ENCODE results near the gene SEC22A. TPM values are rescaled to one million over a fixed set of nuclear protein-coding genes. Genes with fewer than 3 reads are reported as not detected.

SEC22A gene
- total and polyA plus RNA-seq, 2 of the 8 experiments (the other 6 are each of a cell fraction or from before 2014, with no cell fraction given): 10.6 to 17.1 TPM

GRCh38 chr3:123314359-123315270, 112.9 kb downstream of the SEC22A start:
- Histone ChIP-seq H3K23ac (ENCODE audit: insufficient read length) (no peak overlapping the region), H3K36me3 (ENCODE audit: control insufficient read depth in 2 of 4, insufficient read depth in 4 of 4, low read length in 3 of 4) (no peaks in the 10 kb centered on the region; a peak in 1 of 8 replicates), H3K18ac (ENCODE audit: extremely low read depth, low read length) (peak overlapping the region; percentile 98), H3K27me3 (replicated peaks in 1 of 4; ENCODE audit: control insufficient read depth in 3 of 4, extremely low read depth in 1 of 4, insufficient read depth in 3 of 4, low read length in 3 of 4) (no peaks in the 10 kb centered on the region; a peak in 1 of 7 replicates), H3K23me2 (ENCODE audit: low read depth, low read length) (peaks cover 10% of the 10 kb centered on the region; the same call in 1 of the 2 replicates), H2BK15ac (ENCODE audit: low read length) (peak overlapping the region; percentile 98; the same call in 1 of the 2 replicates), H3K56ac (replicated peaks; ENCODE audit: insufficient read length, low read depth, low read length) (peak overlapping the region; percentile 35), H3K4ac (replicated peaks; ENCODE audit: insufficient read length, low read depth, low read length) (peak overlapping the region; percentile 69), H4K8ac (ENCODE audit: extremely low read depth, insufficient read depth, low read length) (peak overlapping the region; percentile 35), H3K4me2 (ENCODE audit: insufficient read depth in 1 of 2, low read depth in 2 of 2, low read length in 2 of 2) (peak overlapping the region; percentile 63 to 66), H2AK5ac (ENCODE audit: low read depth, low read length) (peak overlapping the region; percentile 94; the same call in 1 of the 2 replicates), H3K9ac (replicated peaks in 1 of 4; ENCODE audit: extremely low read depth in 1 of 4, low read depth in 3 of 4, low read length in 3 of 4) (peak overlapping the region in 1 of 4 experiments; percentile 10; a peak in 2 of 7 replicates), H3K14ac (ENCODE audit: insufficient read length) (peak overlapping the region; percentile 1), H4K20me1 (replicated peaks in 1 of 2; ENCODE audit: control insufficient read depth in 1 of 2, insufficient read depth in 2 of 2, low read length in 2 of 2) (no peaks in the 10 kb centered on the region), H2BK5ac (ENCODE audit: low read depth, low read length) (peak overlapping the region; percentile 97), H3K4me1 (replicated peaks in 1 of 4; ENCODE audit: control insufficient read depth in 3 of 4, insufficient read depth in 4 of 4, low read length in 3 of 4) (peaks cover 25 to 60% (median 37%) of the 10 kb centered on the region in 4 experiments), H2BK20ac (ENCODE audit: low read length) (peak overlapping the region; percentile 96), H2BK12ac (ENCODE audit: low read depth, low read length) (peak overlapping the region; percentile 7), H3K4me3 (ENCODE audit: extremely low read depth in 1 of 4, insufficient read depth in 2 of 4, low read depth in 3 of 4, low read length in 4 of 4) (peak overlapping the region in 3 of 4 experiments; percentile 20 to 50 (median 33); a peak in 7 of 8 replicates), H3K79me1 (ENCODE audit: low read depth, low read length) (0 out of 2 replicates have a peak, but pooled peaks cover 2% of the 10 kb centered on the region), H2AFZ (ENCODE audit: low read length) (no peak overlapping the region), H3K27ac (ENCODE audit: low read depth, low read length) (peak overlapping the region; percentile 78; the same call in 1 of the 2 replicates), H4K5ac (ENCODE audit: insufficient read length, low read depth, low read length) (peak overlapping the region; percentile 82), H3K9me3 (ENCODE audit: insufficient read depth in 2 of 2, low read depth in 1 of 2, low read length in 1 of 2) (no peaks in the 10 kb centered on the region), H4K91ac (replicated peaks; ENCODE audit: insufficient read length, low read length) (peak overlapping the region; percentile 100), H2BK120ac (replicated peaks; ENCODE audit: low read depth, low read length) (peak overlapping the region; percentile 38), H3K79me2 (ENCODE audit: control insufficient read depth in 1 of 2, insufficient read depth in 2 of 2, low read length in 2 of 2) (peaks cover 0 to 27% of the 10 kb centered on the region in 2 experiments; a peak in 2 of 4 replicates)
- POLR2A ChIA-PET (ENCODE audit: partially characterized antibody): interaction anchor here (1.0 to 3.7 kb wide), 17 partner anchors 9 to 338 kb away, joined by 3 to 35 read pairs (median 4); partner anchors contain the start of genes ADCY5 and SEC22A
- DNase-seq (ENCODE audit: low read depth in 1 of 2, low spot score in 2 of 2) (peak; percentile 90 to 93), FAIRE-seq (peak; percentile 98)
- WGBS, 2 experiments (ENCODE audit: extremely low coverage in 1 of 2, insufficient coverage in 1 of 2, insufficient read length in 1 of 2, insufficient replicate concordance in 2 of 2, low coverage in 1 of 2, low lambda C conversion rate in 2 of 2, missing lambda C conversion rate in 1 of 2): 12% methylated on average over 14 of the region's 14 CpGs; no CpG with 5 or more reads in 1 of the 2 experiments
- CTCF ChIA-PET (ENCODE audit: partially characterized antibody): interaction anchor here (0.6 to 3.8 kb wide), 27 partner anchors 8 to 1246 kb away, joined by 3 to 39 read pairs (median 4); partner anchors contain the start of gene ADCY5
- TF ChIP-seq CREB1 (IDR thresholded peaks at IDR 0.05) (peak; percentile 59), POLR2AphosphoS5 (IDR thresholded peaks at IDR 0.05; ENCODE audit: low read depth, low read length) (no peak), ATF3 (IDR thresholded peaks at IDR 0.05; ENCODE audit: insufficient read depth, low read depth, low read length) (no peak), EP300 (IDR thresholded peaks at IDR 0.05; ENCODE audit: borderline replicate concordance in 1 of 2, low read depth in 2 of 2, low read length in 2 of 2) (peak in 1 of 2 experiments; percentile 91; a peak in 1 of 3 replicates), SP2 (IDR thresholded peaks at IDR 0.05; ENCODE audit: low read length) (no peak), YY1 (IDR thresholded peaks at IDR 0.05; ENCODE audit: low read depth, low read length) (peak; percentile 63)
- TF ChIP-seq, protein P1, sequence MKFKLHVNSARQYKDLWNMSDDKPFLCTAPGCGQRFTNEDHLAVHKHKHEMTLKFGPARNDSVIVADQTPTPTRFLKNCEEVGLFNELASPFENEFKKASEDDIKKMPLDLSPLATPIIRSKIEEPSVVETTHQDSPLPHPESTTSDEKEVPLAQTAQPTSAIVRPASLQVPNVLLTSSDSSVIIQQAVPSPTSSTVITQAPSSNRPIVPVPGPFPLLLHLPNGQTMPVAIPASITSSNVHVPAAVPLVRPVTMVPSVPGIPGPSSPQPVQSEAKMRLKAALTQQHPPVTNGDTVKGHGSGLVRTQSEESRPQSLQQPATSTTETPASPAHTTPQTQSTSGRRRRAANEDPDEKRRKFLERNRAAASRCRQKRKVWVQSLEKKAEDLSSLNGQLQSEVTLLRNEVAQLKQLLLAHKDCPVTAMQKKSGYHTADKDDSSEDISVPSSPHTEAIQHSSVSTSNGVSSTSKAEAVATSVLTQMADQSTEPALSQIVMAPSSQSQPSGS (IDR thresholded peaks at IDR 0.05; ENCODE audit: low read length): no peak
